Measurements from ENCODE around the gene C11orf65.
"Not testable (repeated sequence)": the region's sequence is repeated elsewhere in the genome, so short reads cannot be mapped to it uniquely, and the experiment has no call there.

The C11orf65 gene

GRCh38 chr11:108392353-108392752, 75.0 kb downstream of the C11orf65 start:
- Histone ChIP-seq H3K4me3 (replicated peaks; ENCODE audit: low read depth, low read length) (no peak overlapping the region), H3K27me3 (replicated peaks; ENCODE audit: control insufficient read depth, insufficient read depth, low read length) (no peaks in the 10 kb centered on the region), H3K36me3 (ENCODE audit: control insufficient read depth, insufficient read depth, low read length) (no peaks in the 10 kb centered on the region)
- DNase-seq (ENCODE audit: extremely low read depth, insufficient read length): no peak
- TF ChIP-seq CTCF (IDR thresholded peaks at IDR 0.05; ENCODE audit: insufficient read depth, low read length, poor library complexity, severe bottlenecking): no peak

GRCh38 chr11:108388576-108388975, 78.8 kb downstream of the C11orf65 start:
- DNase-seq (ENCODE audit: extremely low read depth, insufficient read length): no peak
- Histone ChIP-seq H3K36me3 (ENCODE audit: control insufficient read depth, insufficient read depth, low read length) (no peaks in the 10 kb centered on the region), H3K4me3 (replicated peaks; ENCODE audit: low read depth, low read length) (no peak overlapping the region), H3K27me3 (replicated peaks; ENCODE audit: control insufficient read depth, insufficient read depth, low read length) (no peaks in the 10 kb centered on the region)
- no peak for TF ChIP-seq CTCF (IDR thresholded peaks at IDR 0.05; ENCODE audit: insufficient read depth, low read length, poor library complexity, severe bottlenecking)

GRCh38 chr11:108373505-108373904, 93.8 kb downstream of the C11orf65 start:
- not testable (repeated sequence) for DNase-seq (ENCODE audit: extremely low read depth, insufficient read length); H3K4me3 ChIP-seq (replicated peaks; ENCODE audit: low read depth, low read length)

GRCh38 chr11:108370990-108371389, 96.3 kb downstream of the C11orf65 start:
- TF ChIP-seq CTCF (IDR thresholded peaks at IDR 0.05; ENCODE audit: insufficient read depth, low read length, poor library complexity, severe bottlenecking): no peak
- DNase-seq (ENCODE audit: extremely low read depth, insufficient read length): no peak
- H3K4me3 ChIP-seq (replicated peaks; ENCODE audit: low read depth, low read length): no peak overlapping the region
- no peaks in the 10 kb centered on the region for H3K36me3 ChIP-seq (ENCODE audit: control insufficient read depth, insufficient read depth, low read length)
- no peaks in the 10 kb centered on the region for H3K27me3 ChIP-seq (replicated peaks; ENCODE audit: control insufficient read depth, insufficient read depth, low read length)

More at GRCh38 chr11:108373505-108373904, 93.8 kb downstream of the C11orf65 start:
- H3K36me3 ChIP-seq (ENCODE audit: control insufficient read depth, insufficient read depth, low read length); H3K27me3 ChIP-seq (replicated peaks; ENCODE audit: control insufficient read depth, insufficient read depth, low read length): not testable (repeated sequence)

- DNase-seq (ENCODE audit: extremely low read depth, insufficient read length): no peak
- no peaks in the 10 kb centered on the region for H3K36me3 ChIP-seq (ENCODE audit: control insufficient read depth, insufficient read depth, low read length)
- no peaks in the 10 kb centered on the region for H3K27me3 ChIP-seq (replicated peaks; ENCODE audit: control insufficient read depth, insufficient read depth, low read length)
- TF ChIP-seq CTCF (IDR thresholded peaks at IDR 0.05; ENCODE audit: insufficient read depth, low read length, poor library complexity, severe bottlenecking): no peak
- H3K4me3 ChIP-seq (replicated peaks; ENCODE audit: low read depth, low read length): no peak overlapping the region
Observed at GRCh38 chr11:108370315-108370714, 97.0 kb downstream of the C11orf65 start.

GRCh38 chr11:108369064-108369463, 98.3 kb downstream of the C11orf65 start:
- H3K27me3 ChIP-seq (replicated peaks; ENCODE audit: control insufficient read depth, insufficient read depth, low read length): no peaks in the 10 kb centered on the region
- no peak for TF ChIP-seq CTCF (IDR thresholded peaks at IDR 0.05; ENCODE audit: insufficient read depth, low read length, poor library complexity, severe bottlenecking)
- H3K4me3 ChIP-seq (replicated peaks; ENCODE audit: low read depth, low read length): no peak overlapping the region
- no peak for DNase-seq (ENCODE audit: extremely low read depth, insufficient read length)
- H3K36me3 ChIP-seq (ENCODE audit: control insufficient read depth, insufficient read depth, low read length): no peaks in the 10 kb centered on the region; the same call in 1 of the 2 replicates

Measured in GM06990 (cell line).